ENCODE results near the gene SKP1.
A peak's percentile ranks its signal among the peaks of the same experiment; 100 is the strongest.

Gene SKP1

GRCh38 chr5:134107779-134108178 lies 69.0 kb downstream of the SKP1 start:
- DNase-seq, result no peak

GRCh38 chr5:134106991-134107701 lies 69.6 kb downstream of the SKP1 start:
- DNase-seq, result no peak

GRCh38 chr5:134103998-134104654 lies 72.6 kb downstream of the SKP1 start:
- DNase-seq, result no peak

DNA sequence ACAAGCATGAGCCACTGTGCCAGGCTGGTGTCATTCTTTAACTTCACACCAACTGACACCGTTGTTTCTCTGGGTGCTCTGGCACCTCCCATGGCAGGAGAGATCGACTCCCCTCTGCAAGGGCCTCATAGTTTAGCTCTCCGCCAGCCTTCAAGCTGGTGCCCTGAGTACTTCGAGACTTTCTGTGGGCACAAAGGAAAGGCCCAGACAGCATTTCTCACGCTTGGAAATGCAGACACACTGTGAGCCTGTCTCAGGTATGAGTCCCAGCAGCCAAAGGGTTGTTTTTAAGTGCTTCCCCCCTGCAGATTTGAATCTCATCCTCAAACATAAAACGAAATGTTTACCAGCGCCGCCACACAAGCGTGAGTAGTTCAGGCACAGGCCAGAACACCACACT lies 73.4 kb downstream of the SKP1 start:
- no peak for DNase-seq

DNA sequence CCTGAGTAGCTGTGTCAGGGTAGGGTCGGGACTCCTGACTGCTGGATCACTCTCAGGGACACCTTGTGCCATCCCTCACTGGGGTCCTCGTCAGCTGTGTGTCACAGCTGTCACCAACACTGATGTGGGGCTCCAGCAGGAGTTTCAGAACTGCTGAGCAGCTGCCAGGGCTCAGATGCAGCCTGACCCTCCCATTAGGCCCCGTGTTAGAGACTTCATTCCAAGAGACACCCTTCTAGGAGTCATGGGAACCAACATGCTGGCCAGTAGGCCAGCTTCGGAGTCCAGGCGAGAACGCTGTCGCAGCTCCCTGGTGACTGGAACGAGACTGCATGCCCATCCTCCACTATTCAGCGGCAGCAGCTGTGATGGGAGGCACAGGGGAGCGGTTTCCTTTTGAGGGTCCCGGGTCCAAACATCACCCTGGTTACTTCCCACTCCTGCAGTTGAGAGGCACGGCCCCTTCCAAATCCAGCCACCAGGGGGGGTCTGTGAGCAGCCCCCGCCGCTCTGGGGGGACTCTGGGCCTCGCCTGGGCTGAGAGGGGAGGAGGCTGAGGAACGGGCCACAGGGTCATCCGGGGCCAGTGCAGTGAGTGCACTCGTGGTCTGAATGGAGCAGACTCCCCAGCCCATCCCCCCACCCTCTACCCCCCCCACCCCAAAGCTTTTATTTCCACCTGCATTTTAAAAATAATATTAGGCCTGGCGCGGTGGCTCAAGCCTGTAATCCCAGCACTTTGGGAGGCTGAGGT lies 74.9 kb downstream of the SKP1 start:
- DNase-seq, result peak; percentile 69 to 78

GRCh38 chr5:134100283-134101091 lies 76.3 kb downstream of the SKP1 start:
- peak; percentile 82 to 85 for DNase-seq

GRCh38 chr5:134099939-134100282 lies 76.8 kb downstream of the SKP1 start:
- DNase-seq, result no peak

GRCh38 chr5:134099288-134099872 lies 77.4 kb downstream of the SKP1 start:
- no peak for DNase-seq

Measured in activated CD4-positive, alpha-beta T cell treated with anti-CD3 and anti-CD28 coated beads for 4 hours (primary cell).